ENCODE data around the gene ST3GAL3. TPM values are rescaled to one million over a fixed set of nuclear protein-coding genes. Genes with fewer than 3 reads are reported as not detected.

The ST3GAL3 gene
- total RNA-seq, 2 donors from 2014 or later, result 26.3 to 36.0 TPM

- H3K4me1 ChIP-seq (ENCODE audit: control insufficient read depth in 1 of 2, low read depth in 2 of 2), result no peaks in the 10 kb centered on the region
- H3K9me3 ChIP-seq, result no peaks in the 10 kb centered on the region
- DNase-seq (ENCODE audit: low spot score) (no peak), ATAC-seq (ENCODE audit: insufficient number of reproducible peaks, low FRiP score, low read depth) (no peak)
- no peak for TF ChIP-seq CTCF (IDR thresholded peaks at IDR 0.05)
- no peaks in the 10 kb centered on the region for H3K36me3 ChIP-seq
- H3K27ac ChIP-seq, result no peak overlapping the region
- H3K27me3 ChIP-seq (replicated peaks; ENCODE audit: insufficient read depth), result no peaks in the 10 kb centered on the region
- no peak overlapping the region for H3K4me3 ChIP-seq
Observed at GRCh38 chr1:43908226-43908625, 200.9 kb downstream of the ST3GAL3 start.

GRCh38 chr1:43908858-43909257 is 201.5 kb downstream of the ST3GAL3 start:
- Histone ChIP-seq H3K36me3 (no peaks in the 10 kb centered on the region), H3K4me3 (no peak overlapping the region), H3K27me3 (replicated peaks; ENCODE audit: insufficient read depth) (no peaks in the 10 kb centered on the region), H3K9me3 (no peaks in the 10 kb centered on the region), H3K27ac (no peak overlapping the region), H3K4me1 (ENCODE audit: control insufficient read depth in 1 of 2, low read depth in 2 of 2) (no peaks in the 10 kb centered on the region)
- no peak for ATAC-seq (ENCODE audit: insufficient number of reproducible peaks, low FRiP score, low read depth)
- DNase-seq (ENCODE audit: low spot score), result no peak
- TF ChIP-seq CTCF (IDR thresholded peaks at IDR 0.05), result no peak

- DNase-seq (ENCODE audit: low spot score), result no peak
Observed at GRCh38 chr1:43910343-43910742, 203.0 kb downstream of the ST3GAL3 start.

GRCh38 chr1:43912607-43913006 is 205.3 kb downstream of the ST3GAL3 start:
- no peaks in the 10 kb centered on the region for H3K36me3 ChIP-seq

More at GRCh38 chr1:43910343-43910742, 203.0 kb downstream of the ST3GAL3 start:
- TF ChIP-seq CTCF (IDR thresholded peaks at IDR 0.05), result no peak
- Histone ChIP-seq H3K36me3 (no peaks in the 10 kb centered on the region), H3K4me3 (no peak overlapping the region), H3K27ac (no peak overlapping the region), H3K9me3 (no peaks in the 10 kb centered on the region), H3K4me1 (ENCODE audit: control insufficient read depth in 1 of 2, low read depth in 2 of 2) (no peaks in the 10 kb centered on the region), H3K27me3 (replicated peaks; ENCODE audit: insufficient read depth) (no peaks in the 10 kb centered on the region)
- no peak for ATAC-seq (ENCODE audit: insufficient number of reproducible peaks, low FRiP score, low read depth)

GRCh38 chr1:43913051-43913501 is 205.7 kb downstream of the ST3GAL3 start:
- no peak overlapping the region for H3K27ac ChIP-seq
- DNase-seq (ENCODE audit: low spot score) (no peak), ATAC-seq (ENCODE audit: insufficient number of reproducible peaks, low FRiP score, low read depth) (no peak)
- TF ChIP-seq CTCF (IDR thresholded peaks at IDR 0.05), result no peak
- no peaks in the 10 kb centered on the region for H3K9me3 ChIP-seq
- H3K4me3 ChIP-seq, result no peak overlapping the region
- no peaks in the 10 kb centered on the region for H3K36me3 ChIP-seq
- no peaks in the 10 kb centered on the region for H3K27me3 ChIP-seq (replicated peaks; ENCODE audit: insufficient read depth)
- no peaks in the 10 kb centered on the region for H3K4me1 ChIP-seq (ENCODE audit: control insufficient read depth in 1 of 2, low read depth in 2 of 2)

More at GRCh38 chr1:43912607-43913006, 205.3 kb downstream of the ST3GAL3 start:
- TF ChIP-seq CTCF (IDR thresholded peaks at IDR 0.05), result no peak
- Histone ChIP-seq H3K9me3 (no peaks in the 10 kb centered on the region), H3K4me3 (no peak overlapping the region), H3K4me1 (ENCODE audit: control insufficient read depth in 1 of 2, low read depth in 2 of 2) (no peaks in the 10 kb centered on the region), H3K27ac (no peak overlapping the region), H3K27me3 (replicated peaks; ENCODE audit: insufficient read depth) (no peaks in the 10 kb centered on the region)
- DNase-seq (ENCODE audit: low spot score) (no peak), ATAC-seq (ENCODE audit: insufficient number of reproducible peaks, low FRiP score, low read depth) (no peak)

Data from thoracic aorta (tissue), 2 donors.